GM11168 (cell line): ENCODE results near the gene STAB1.

Experiments
- in situ Hi-C: fragments of 300-500 bp; cut with MboI; formaldehyde crosslinking; loops from one replicate; pipeline ENCODE4 v1.12.0; 2022; ENCODE audit warnings: low sequenced_read_pairs; ENCODE audit not compliant: unreplicated experiment

STAB1 gene

DNA sequence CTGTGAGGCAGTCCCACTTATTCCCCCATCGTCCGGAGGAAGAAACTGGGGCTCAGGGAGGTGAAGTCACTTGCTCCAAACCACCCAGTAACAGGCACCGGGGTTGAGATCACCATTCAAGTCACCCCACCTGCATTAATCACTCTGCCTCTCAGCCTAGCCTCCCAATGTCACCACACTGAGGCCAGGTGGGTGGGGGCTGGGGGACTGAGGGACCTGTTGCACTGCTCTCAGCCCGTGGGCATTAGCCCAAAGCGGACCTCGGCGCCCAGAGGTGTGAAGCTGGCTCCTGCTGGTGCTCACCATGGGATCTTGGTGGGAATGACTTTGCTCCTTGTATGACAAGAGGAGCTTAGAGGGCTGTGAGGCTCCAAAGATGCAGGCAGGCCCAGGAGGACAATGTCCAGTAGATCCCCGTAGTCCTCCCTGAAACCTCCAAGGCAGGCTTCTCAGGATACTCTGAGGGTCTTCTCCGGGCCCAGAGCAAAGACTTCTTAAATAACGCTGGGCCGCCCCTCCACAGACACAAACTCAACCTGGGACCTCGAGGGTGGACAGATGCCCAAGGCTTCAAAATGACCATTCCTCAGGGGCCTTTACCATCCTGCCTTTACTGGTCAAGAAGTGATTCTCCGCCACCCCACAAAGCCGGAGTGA, 36.9 kb downstream of the STAB1 start:
- in situ Hi-C loops = no loop called here

GRCh38 chr3:52532517-52532837, 37.3 kb downstream of the STAB1 start:
- in situ Hi-C loops = no loop called here

- in situ Hi-C loops = no loop called here
Measured at GRCh38 chr3:52532838-52533622, 37.9 kb downstream of the STAB1 start.

GRCh38 chr3:52533623-52534280, 38.6 kb downstream of the STAB1 start, which contains the start of gene NT5DC2:
NT5DC2 (minus strand) TSS chr3:52533857; CDS start chr3:52533737, 120 bp downstream.
- in situ Hi-C loops = no loop called here

- in situ Hi-C loops = no loop called here
Measured at GRCh38 chr3:52534281-52535183, 39.4 kb downstream of the STAB1 start.

- in situ Hi-C loops = no loop called here
Measured at GRCh38 chr3:52535411-52536111, 40.4 kb downstream of the STAB1 start.

GRCh38 chr3:52536112-52536368, 40.9 kb downstream of the STAB1 start:
- in situ Hi-C loops = no loop called here

DNA sequence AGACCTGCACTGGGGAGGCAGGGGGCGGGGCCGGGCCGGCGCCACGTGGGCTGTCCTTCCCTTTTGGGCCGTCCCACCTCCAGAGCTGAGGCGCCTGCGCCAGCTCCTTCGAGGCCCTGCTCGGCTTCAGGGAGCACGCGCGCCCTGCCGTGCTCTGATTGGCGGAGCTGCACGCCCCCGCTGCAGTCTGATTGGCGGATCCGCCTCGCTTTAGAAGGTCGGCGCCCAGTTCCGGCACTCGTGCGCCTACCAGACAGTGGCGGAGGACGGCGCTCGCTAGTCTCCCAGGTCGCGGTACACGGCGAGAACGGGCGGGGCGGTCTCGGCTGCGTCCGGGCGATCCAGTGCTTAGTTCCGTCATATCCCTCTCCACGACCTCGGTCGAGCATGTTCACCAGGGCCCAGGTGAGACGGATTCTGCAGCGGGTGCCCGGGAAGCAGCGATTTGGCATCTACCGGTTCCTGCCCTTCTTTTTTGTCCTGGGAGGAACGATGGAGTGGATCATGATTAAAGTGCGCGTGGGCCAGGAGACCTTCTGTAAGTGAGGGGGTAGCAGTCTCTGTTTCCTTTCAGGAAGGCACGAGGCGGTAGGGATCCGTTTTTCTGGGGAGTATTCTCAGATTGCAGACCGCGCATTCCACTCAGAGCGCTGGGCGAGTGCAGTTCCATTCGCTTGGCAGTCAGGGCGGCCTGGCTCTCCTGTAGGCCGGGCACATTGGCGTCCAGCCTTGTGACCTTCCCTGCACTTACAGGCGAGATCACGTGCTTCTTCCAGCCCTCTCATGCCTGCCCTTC, 41.4 kb downstream of the STAB1 start, which contains the start of gene UQCC5:
TSS of gene UQCC5 (plus strand) at position 237 of the 796 bp plus-strand sequence. CDS start at position 388, 151 bp downstream.
- in situ Hi-C loops = no loop called here

- in situ Hi-C loops = no loop called here
Measured at GRCh38 chr3:52537165-52537620, 42.1 kb downstream of the STAB1 start.

DNA sequence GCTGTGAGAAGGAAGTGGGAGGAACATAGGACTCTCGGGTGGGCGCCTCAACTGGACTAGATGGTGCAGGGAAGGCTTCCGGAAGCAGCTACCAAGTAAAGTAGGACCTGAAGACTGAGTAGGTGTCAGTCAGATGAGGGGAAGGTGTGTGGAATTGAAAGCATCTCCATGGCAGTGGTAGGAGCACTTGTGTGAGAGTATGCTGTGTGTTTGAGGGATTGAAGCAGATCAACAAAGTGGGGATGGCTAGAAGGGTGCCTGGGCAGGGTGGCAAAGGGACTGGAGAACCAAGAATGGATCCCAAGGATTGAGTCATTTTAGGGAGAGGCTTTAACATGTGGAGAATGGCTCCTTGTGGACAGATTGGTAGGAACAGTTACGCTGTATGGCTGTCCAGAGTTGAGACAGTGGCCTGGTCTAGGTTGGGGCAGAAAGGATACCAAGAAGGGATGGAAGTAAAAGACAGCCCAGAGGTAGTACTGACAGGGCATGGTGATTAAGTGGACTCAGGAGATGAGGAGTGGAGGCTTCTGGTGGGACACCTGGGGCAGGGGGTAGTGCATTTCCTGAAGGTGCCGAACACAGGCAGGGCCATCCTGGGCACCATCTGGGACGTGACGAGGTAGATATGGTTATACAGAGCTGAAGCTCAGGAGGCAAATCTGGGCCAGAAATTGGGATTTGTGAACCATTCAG, 42.7 kb downstream of the STAB1 start:
- in situ Hi-C loops = no loop called here

- in situ Hi-C loops = no loop called here
Measured at GRCh38 chr3:52539010-52539653, 44.0 kb downstream of the STAB1 start.

GRCh38 chr3:52541050-52541449, 45.9 kb downstream of the STAB1 start:
- in situ Hi-C loops = no loop called here

DNA sequence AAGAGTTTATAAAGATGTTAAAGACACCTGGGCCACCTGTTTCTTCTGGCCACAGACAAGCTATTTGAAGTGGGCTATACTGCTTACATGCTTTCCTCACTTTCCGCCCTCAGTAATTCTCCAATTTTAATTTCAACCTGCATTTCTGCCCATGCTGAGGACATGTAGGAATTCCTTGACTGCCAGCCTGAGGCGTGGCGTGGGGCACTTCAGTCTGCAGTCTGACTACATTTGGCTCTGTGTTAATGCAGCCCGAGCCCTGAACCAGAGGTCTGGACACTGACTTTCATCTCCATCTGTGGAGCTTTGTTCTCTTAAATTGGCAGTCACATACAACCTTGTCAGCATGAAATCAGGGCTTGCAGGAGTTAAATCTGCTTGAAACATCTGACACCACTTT, 49.8 kb downstream of the STAB1 start:
- in situ Hi-C loops = no loop called here

DNA sequence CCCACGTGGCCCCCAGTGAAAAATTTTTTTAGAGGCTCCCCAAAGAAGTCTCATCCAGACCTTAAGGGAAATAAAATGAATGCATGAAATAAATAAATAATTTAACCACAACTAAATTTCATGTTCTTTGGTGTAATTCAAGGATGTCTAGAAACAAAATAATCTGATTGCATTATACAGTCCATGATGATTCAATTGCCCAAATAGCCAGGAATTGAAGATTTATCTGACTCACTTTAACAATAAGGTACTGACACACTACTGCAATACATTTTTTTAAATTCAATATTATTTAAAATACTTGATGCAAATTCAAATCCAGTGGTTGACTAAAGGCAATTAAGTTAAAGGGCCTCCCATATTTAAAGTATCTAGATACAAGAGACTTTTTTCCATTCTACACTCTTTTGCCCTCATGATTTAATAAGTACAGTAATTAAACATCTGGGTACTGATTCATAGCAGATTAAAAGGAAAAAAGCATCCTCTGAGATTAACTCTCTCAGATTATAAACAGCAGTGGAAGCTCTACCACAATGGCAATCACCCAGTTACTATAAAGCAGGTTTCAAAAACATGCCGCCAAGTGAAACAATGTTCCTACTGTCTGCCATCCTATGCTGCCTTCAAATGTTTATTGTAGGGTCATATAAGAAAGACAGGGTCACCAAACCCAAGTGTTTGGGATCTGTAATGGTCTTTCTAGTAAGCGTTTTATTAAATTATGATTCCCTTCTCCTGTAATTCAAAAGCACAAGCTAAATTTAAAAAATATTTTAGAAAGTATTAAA, 51.2 kb downstream of the STAB1 start:
- in situ Hi-C loops = no loop called here

DNA sequence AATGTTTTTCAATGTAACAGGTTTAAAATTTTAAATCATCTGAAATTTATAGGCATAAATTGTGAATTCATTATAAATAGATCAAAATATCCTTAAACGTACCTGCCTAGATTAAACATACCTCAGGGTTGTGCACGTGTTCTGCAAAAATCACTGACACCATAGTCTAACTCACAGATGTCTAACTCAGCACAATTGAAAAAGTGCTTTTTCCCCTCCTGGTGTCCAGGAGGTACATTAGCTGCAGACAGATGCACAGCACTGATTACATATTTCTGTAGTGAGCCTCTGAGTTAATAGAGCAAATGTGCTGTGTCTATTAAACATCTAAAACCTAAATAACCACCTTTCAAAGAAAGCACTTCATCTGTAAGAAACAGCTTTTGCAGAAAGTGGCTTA, 52.0 kb downstream of the STAB1 start:
- in situ Hi-C loops = no loop called here

- in situ Hi-C loops = no loop called here
Measured at GRCh38 chr3:52551118-52551517, 56.0 kb downstream of the STAB1 start.

- in situ Hi-C loops = no loop called here
Measured at GRCh38 chr3:52552089-52552488, 57.0 kb downstream of the STAB1 start.
